ENCODE results near the gene PSMB5.

PSMB5 gene

GRCh38 chr14:22977684-22978486, 56.8 kb downstream of the PSMB5 start:
- Histone ChIP-seq H3K9ac (ENCODE audit: low read length) (no peak overlapping the region), H3K4me3 (ENCODE audit: low read length) (no peak overlapping the region), H3K9me3 (ENCODE audit: insufficient read depth, low read length) (no peaks in the 10 kb centered on the region), H3K4me2 (ENCODE audit: low read length) (no peak overlapping the region), H3K4me1 (ENCODE audit: low read length) (peaks cover 5% of the 10 kb centered on the region), H4K20me1 (ENCODE audit: insufficient read depth, low read length) (no peaks in the 10 kb centered on the region), H3K27me3 (ENCODE audit: low read depth, low read length) (no peaks in the 10 kb centered on the region), H3K36me3 (replicated peaks; ENCODE audit: low read depth, low read length) (no peaks in the 10 kb centered on the region), H3K79me2 (ENCODE audit: low read length) (no peaks in the 10 kb centered on the region), H3K27ac (ENCODE audit: low read length) (no peak overlapping the region), H2AFZ (ENCODE audit: low read depth, low read length) (no peak overlapping the region)
- TF ChIP-seq CTCF (IDR thresholded peaks at IDR 0.05; ENCODE audit: low read depth, low read length) (no peak), EZH2phosphoT487 (IDR thresholded peaks at IDR 0.05; ENCODE audit: low read depth) (no peak)

GRCh38 chr14:22977434-22977683, 57.3 kb downstream of the PSMB5 start:
- Histone ChIP-seq H3K9ac (ENCODE audit: low read length) (no peak overlapping the region), H3K4me2 (ENCODE audit: low read length) (no peak overlapping the region), H3K36me3 (replicated peaks; ENCODE audit: low read depth, low read length) (no peaks in the 10 kb centered on the region), H3K79me2 (ENCODE audit: low read length) (no peaks in the 10 kb centered on the region), H3K9me3 (ENCODE audit: insufficient read depth, low read length) (no peaks in the 10 kb centered on the region), H2AFZ (ENCODE audit: low read depth, low read length) (no peak overlapping the region), H3K27ac (ENCODE audit: low read length) (no peak overlapping the region), H3K27me3 (ENCODE audit: low read depth, low read length) (no peaks in the 10 kb centered on the region), H4K20me1 (ENCODE audit: insufficient read depth, low read length) (no peaks in the 10 kb centered on the region), H3K4me3 (ENCODE audit: low read length) (no peak overlapping the region), H3K4me1 (ENCODE audit: low read length) (peaks cover 5% of the 10 kb centered on the region)
- TF ChIP-seq EZH2phosphoT487 (IDR thresholded peaks at IDR 0.05; ENCODE audit: low read depth) (no peak), CTCF (IDR thresholded peaks at IDR 0.05; ENCODE audit: low read depth, low read length) (no peak)

- Histone ChIP-seq H2AFZ (ENCODE audit: low read depth, low read length) (no peak overlapping the region), H3K4me3 (ENCODE audit: low read length) (no peak overlapping the region), H3K9me3 (ENCODE audit: insufficient read depth, low read length) (no peaks in the 10 kb centered on the region), H3K27ac (ENCODE audit: low read length) (no peak overlapping the region), H3K4me1 (ENCODE audit: low read length) (peaks cover 5% of the 10 kb centered on the region), H3K36me3 (replicated peaks; ENCODE audit: low read depth, low read length) (no peaks in the 10 kb centered on the region), H3K79me2 (ENCODE audit: low read length) (no peaks in the 10 kb centered on the region), H3K9ac (ENCODE audit: low read length) (no peak overlapping the region), H4K20me1 (ENCODE audit: insufficient read depth, low read length) (no peaks in the 10 kb centered on the region), H3K4me2 (ENCODE audit: low read length) (no peak overlapping the region), H3K27me3 (ENCODE audit: low read depth, low read length) (no peaks in the 10 kb centered on the region)
- TF ChIP-seq CTCF (IDR thresholded peaks at IDR 0.05; ENCODE audit: low read depth, low read length) = no peak
- TF ChIP-seq EZH2phosphoT487 (IDR thresholded peaks at IDR 0.05; ENCODE audit: low read depth) = no peak
Measured at GRCh38 chr14:22976620-22977433, 57.9 kb downstream of the PSMB5 start.
